OCI-LY7 (cell line): ENCODE results near the gene MTCH2.

Experiments used
- EZH2phosphoT487 ChIP-seq: fragments of 200-600 bp; sonication (generic); IDR thresholded peaks from 2 replicates; pipeline ENCODE4 v1.6.1; 2018; ENCODE audit warnings: low read depth, borderline replicate concordance, mild to moderate bottlenecking, mixed run types, antibody characterized with exemption, low read length, moderate library complexity, mixed read lengths
- TF ChIP-seq, protein P1 (sequence below): fragments of 200-600 bp; sonication (generic); conservative IDR thresholded peaks from 2 replicates; pipeline ENCODE4 v1.5.1; 2014; ENCODE audit warnings: mild to moderate bottlenecking, antibody characterized with exemption, low read length, moderate library complexity, mixed read lengths

DNA sequence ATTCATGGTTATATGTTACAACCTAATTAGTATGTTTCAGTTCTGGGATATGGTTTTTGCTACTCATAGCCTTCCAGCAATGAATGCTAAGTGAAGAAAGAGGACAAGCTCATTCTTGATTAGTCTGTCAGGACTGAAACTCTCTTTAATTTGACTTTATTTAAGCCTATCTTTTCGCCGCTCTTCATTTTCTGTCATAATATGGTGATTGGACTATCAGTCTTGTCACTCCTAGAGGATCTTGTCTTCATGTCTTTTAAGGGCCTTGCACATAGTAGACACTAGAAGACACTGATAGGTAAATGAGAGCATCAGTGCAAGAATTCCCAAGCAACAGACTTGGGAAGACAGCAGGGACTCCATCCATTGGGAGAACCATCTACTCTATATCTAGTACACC, 18.9 kb upstream of the MTCH2 start:
- TF ChIP-seq, protein P1, sequence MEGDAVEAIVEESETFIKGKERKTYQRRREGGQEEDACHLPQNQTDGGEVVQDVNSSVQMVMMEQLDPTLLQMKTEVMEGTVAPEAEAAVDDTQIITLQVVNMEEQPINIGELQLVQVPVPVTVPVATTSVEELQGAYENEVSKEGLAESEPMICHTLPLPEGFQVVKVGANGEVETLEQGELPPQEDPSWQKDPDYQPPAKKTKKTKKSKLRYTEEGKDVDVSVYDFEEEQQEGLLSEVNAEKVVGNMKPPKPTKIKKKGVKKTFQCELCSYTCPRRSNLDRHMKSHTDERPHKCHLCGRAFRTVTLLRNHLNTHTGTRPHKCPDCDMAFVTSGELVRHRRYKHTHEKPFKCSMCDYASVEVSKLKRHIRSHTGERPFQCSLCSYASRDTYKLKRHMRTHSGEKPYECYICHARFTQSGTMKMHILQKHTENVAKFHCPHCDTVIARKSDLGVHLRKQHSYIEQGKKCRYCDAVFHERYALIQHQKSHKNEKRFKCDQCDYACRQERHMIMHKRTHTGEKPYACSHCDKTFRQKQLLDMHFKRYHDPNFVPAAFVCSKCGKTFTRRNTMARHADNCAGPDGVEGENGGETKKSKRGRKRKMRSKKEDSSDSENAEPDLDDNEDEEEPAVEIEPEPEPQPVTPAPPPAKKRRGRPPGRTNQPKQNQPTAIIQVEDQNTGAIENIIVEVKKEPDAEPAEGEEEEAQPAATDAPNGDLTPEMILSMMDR, result no peak
- TF ChIP-seq EZH2phosphoT487, result no peak
